ENCODE results near the gene POMT1.

POMT1 gene

DNA sequence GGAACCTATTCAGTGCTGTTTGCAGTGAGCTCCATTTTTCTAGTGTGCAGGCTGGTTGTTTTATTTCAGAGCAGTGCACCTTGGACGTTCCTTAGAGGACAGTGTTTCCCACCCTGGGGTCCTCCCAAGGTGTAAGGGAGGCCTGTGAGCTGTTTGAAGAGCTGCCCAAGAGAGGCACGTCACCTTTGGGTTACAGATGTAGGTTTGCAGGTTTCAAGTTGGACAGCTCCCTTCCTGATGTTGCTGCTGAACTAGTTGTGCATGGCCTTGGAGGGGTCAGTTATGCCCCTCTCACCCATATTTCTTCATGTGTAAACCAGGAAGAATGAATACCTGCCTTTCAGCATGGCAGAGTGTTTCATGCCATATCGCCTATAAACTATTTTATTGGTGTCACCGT, 34.7 kb upstream of the POMT1 start:
- no peak for TF ChIP-seq TAF1 (IDR thresholded peaks at IDR 0.05; ENCODE audit: low read depth)
- TF ChIP-seq ZBTB7A (IDR thresholded peaks at IDR 0.05; ENCODE audit: low read depth): no peak
- TF ChIP-seq TCF12 (IDR thresholded peaks at IDR 0.05; ENCODE audit: low read depth): no peak
- TF ChIP-seq, protein P1, sequence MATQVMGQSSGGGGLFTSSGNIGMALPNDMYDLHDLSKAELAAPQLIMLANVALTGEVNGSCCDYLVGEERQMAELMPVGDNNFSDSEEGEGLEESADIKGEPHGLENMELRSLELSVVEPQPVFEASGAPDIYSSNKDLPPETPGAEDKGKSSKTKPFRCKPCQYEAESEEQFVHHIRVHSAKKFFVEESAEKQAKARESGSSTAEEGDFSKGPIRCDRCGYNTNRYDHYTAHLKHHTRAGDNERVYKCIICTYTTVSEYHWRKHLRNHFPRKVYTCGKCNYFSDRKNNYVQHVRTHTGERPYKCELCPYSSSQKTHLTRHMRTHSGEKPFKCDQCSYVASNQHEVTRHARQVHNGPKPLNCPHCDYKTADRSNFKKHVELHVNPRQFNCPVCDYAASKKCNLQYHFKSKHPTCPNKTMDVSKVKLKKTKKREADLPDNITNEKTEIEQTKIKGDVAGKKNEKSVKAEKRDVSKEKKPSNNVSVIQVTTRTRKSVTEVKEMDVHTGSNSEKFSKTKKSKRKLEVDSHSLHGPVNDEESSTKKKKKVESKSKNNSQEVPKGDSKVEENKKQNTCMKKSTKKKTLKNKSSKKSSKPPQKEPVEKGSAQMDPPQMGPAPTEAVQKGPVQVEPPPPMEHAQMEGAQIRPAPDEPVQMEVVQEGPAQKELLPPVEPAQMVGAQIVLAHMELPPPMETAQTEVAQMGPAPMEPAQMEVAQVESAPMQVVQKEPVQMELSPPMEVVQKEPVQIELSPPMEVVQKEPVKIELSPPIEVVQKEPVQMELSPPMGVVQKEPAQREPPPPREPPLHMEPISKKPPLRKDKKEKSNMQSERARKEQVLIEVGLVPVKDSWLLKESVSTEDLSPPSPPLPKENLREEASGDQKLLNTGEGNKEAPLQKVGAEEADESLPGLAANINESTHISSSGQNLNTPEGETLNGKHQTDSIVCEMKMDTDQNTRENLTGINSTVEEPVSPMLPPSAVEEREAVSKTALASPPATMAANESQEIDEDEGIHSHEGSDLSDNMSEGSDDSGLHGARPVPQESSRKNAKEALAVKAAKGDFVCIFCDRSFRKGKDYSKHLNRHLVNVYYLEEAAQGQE (IDR thresholded peaks at IDR 0.05; ENCODE audit: low read depth): peak; percentile 57; the same call in 1 of the 2 replicates
- no peak for TF ChIP-seq YY1 (IDR thresholded peaks at IDR 0.05; ENCODE audit: low read depth)

DNA sequence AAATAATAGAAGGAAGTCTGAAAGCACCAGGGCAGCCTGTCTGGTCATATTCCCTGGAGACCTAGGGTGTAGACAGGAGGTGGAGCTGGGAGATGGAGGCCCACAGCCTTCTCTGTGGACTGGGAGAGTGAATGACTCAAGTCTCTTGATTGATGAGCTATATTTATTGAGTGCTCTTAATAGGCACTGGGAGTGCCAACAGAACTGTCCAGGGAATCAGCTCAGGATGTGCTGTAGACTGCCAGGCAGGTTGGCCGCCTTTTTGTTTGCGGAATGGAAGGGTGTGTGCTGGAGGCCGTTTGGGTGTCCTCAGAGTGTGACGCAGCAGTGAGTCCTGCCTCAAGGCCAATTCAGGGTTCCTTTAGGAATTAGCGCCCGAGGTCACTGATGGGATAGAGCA, 33.4 kb upstream of the POMT1 start:
- TF ChIP-seq TEAD4 (IDR thresholded peaks at IDR 0.05): no peak
- TF ChIP-seq, protein P1 (IDR thresholded peaks at IDR 0.05; ENCODE audit: low read depth): no peak
- TF ChIP-seq NFIC (IDR thresholded peaks at IDR 0.05): no peak
- TF ChIP-seq, protein P2, sequence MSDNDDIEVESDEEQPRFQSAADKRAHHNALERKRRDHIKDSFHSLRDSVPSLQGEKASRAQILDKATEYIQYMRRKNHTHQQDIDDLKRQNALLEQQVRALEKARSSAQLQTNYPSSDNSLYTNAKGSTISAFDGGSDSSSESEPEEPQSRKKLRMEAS (IDR thresholded peaks at IDR 0.05): no peak
- TF ChIP-seq YY1 (IDR thresholded peaks at IDR 0.05; ENCODE audit: low read depth): no peak
- TF ChIP-seq EP300 (IDR thresholded peaks at IDR 0.05; ENCODE audit: borderline replicate concordance): no peak
- no peak for TF ChIP-seq ZBTB7A (IDR thresholded peaks at IDR 0.05; ENCODE audit: low read depth)
- no peak for TF ChIP-seq FOXM1 (IDR thresholded peaks at IDR 0.05; ENCODE audit: borderline replicate concordance, low read depth)
- TF ChIP-seq CREB1 (IDR thresholded peaks at IDR 0.05; ENCODE audit: low read depth): no peak
- no peak for TF ChIP-seq EGR1 (IDR thresholded peaks at IDR 0.05)
- TF ChIP-seq, protein P3, sequence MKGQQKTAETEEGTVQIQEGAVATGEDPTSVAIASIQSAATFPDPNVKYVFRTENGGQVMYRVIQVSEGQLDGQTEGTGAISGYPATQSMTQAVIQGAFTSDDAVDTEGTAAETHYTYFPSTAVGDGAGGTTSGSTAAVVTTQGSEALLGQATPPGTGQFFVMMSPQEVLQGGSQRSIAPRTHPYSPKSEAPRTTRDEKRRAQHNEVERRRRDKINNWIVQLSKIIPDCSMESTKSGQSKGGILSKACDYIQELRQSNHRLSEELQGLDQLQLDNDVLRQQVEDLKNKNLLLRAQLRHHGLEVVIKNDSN (IDR thresholded peaks at IDR 0.05): no peak
- no peak for TF ChIP-seq CEBPB (IDR thresholded peaks at IDR 0.05)
- TF ChIP-seq TCF12 (IDR thresholded peaks at IDR 0.05; ENCODE audit: low read depth): no peak
- no peak for TF ChIP-seq RAD21 (IDR thresholded peaks at IDR 0.05; ENCODE audit: low read depth)
- no peak for TF ChIP-seq TAF1 (IDR thresholded peaks at IDR 0.05; ENCODE audit: low read depth)

DNA sequence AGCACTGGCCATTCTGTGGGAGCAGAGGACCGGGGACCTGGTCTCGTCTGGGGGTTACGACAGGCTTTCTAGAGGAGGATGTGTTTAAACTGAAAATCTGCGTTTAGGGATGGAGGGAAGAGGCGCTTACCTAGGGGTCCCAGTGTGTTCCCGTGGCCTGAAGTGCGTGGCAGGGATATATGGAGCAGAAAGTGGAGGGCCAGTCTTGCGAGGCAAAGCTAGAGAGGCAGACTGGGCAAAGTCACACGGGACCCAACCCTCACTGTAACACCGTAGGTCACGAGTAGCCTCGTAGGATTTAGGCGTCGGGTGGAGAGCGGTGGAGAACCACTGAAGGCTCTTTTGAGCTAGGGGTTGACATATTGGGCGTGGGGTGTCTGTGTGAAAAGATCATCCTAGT, 32.8 kb upstream of the POMT1 start:
- TF ChIP-seq EGR1 (IDR thresholded peaks at IDR 0.05) (no peak), TAF1 (IDR thresholded peaks at IDR 0.05; ENCODE audit: low read depth) (no peak), EP300 (IDR thresholded peaks at IDR 0.05; ENCODE audit: borderline replicate concordance) (no peak), TCF12 (IDR thresholded peaks at IDR 0.05; ENCODE audit: low read depth) (no peak), ZBTB7A (IDR thresholded peaks at IDR 0.05; ENCODE audit: low read depth) (no peak), CREB1 (IDR thresholded peaks at IDR 0.05; ENCODE audit: low read depth) (no peak), RAD21 (IDR thresholded peaks at IDR 0.05; ENCODE audit: low read depth) (no peak)
- TF ChIP-seq, protein P3 (IDR thresholded peaks at IDR 0.05): no peak
- TF ChIP-seq, protein P1 (IDR thresholded peaks at IDR 0.05; ENCODE audit: low read depth): no peak
- TF ChIP-seq, protein P2 (IDR thresholded peaks at IDR 0.05): no peak

DNA sequence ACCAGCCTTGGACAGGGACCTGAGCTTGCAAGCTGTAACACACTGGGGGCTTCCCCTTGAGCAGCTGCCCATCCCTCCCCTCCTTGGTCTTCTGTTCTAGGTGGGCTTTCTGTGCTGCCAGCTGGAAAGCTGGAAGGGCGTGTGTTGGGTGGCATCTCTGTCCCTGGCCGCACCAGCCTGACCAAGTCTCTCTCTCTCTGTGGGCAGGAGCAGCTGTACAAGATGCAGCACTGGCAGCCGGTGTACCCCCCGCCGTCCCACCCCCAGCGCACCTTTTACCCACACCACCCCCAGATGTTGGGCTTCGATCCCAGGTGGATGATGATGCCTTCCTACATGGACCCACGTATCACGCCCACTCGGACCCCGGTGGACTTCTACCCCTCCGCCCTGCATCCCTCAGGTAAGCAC, 32.1 kb upstream of the POMT1 start:
- TF ChIP-seq CREB1 (IDR thresholded peaks at IDR 0.05; ENCODE audit: low read depth) (no peak), EGR1 (IDR thresholded peaks at IDR 0.05) (no peak), EP300 (IDR thresholded peaks at IDR 0.05; ENCODE audit: borderline replicate concordance) (no peak), TEAD4 (IDR thresholded peaks at IDR 0.05) (no peak), ZBTB7A (IDR thresholded peaks at IDR 0.05; ENCODE audit: low read depth) (no peak), FOXM1 (IDR thresholded peaks at IDR 0.05; ENCODE audit: borderline replicate concordance, low read depth) (no peak), NFIC (IDR thresholded peaks at IDR 0.05) (no peak), TAF1 (IDR thresholded peaks at IDR 0.05; ENCODE audit: low read depth) (no peak), YY1 (IDR thresholded peaks at IDR 0.05; ENCODE audit: low read depth) (no peak), CEBPB (IDR thresholded peaks at IDR 0.05) (no peak), RAD21 (IDR thresholded peaks at IDR 0.05; ENCODE audit: low read depth) (no peak), TCF12 (IDR thresholded peaks at IDR 0.05; ENCODE audit: low read depth) (no peak)
- TF ChIP-seq, protein P2 (IDR thresholded peaks at IDR 0.05): no peak
- TF ChIP-seq, protein P3 (IDR thresholded peaks at IDR 0.05): no peak
- TF ChIP-seq, protein P1 (IDR thresholded peaks at IDR 0.05; ENCODE audit: low read depth): no peak

Data from Ishikawa (cell line).